Stimulated activated CD4-positive, alpha-beta T cell treated with anti-CD3 and anti-CD28 coated beads, TNF-alpha, amount 100 ng/mL, for 24 hours (primary cell): ENCODE results near the gene CD58.

ENCODE experiments used
- DNase-seq, 3 experiments: peaks; one replicate each; pipeline ENCODE4 v3.0.0-alpha.2; 2020; ENCODE audit warnings: low read depth in 3 of 3

The CD58 gene

DNA sequence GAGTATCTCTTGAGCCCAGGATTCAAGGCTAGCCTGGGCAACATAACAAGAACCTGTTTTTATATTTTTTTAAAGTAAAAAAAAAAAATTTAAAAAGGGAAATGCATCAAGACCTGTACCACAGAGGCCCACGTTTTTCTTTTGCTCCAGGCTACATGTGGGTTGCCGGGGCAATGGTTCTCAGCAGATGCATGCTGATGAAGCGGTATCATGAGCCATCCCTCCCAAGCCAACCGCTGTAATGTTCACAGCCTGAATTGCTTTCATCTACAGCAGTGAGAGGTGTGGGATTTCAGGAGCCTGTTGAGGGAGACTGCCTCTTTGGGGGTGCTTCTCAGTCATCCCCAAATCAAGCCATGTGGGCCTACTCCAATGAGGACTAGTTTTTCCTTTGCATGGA is 60.5 kb downstream of the CD58 start:
- no peak for DNase-seq

DNA sequence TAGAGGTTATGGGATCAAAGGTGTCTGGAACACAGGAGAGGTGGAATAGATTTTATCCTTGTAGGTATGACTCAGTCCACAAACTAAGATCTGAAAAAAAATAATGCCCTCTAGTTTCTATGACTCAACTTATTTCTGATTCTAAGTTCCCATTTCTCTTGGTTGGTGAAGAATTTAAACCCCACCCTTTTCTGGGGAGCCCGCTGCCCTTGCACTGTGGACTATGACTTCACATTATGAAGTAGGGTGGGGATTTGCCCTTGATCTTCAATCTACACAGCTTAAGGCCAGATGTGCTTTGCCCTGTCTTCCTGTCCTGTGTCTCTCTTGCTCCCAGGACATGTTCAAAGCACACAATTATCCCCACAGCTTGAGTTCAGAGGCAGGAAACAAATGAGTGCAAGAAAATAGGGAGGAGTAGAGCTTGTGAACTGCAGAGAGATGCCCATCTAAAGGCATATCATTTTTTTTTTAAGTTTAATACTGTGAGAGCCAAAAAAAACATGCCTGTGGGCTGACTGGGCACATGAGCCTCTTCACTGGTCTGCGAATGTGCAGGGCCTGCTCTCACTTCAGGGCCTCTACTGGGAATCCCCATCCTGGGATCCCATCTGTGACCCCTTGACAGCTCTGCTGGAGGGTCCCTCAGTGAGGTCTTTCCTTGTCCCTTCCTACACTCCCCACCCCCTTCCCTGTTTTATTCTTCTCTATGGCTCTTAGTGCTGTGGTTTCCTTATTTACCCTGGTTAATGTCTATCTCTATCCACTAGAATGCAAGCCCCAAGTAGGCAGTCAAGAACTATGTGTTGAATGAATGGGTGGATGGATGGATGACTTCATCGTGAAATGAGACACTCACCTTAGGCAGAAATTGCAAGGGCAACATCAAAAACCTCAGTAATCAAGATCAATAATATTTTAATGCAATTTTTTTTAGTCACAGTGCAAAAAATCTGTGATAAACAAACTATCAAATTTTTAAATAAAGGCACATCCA is 61.5 kb downstream of the CD58 start:
- DNase-seq: peak in 1 of 3 experiments; percentile 43

DNA sequence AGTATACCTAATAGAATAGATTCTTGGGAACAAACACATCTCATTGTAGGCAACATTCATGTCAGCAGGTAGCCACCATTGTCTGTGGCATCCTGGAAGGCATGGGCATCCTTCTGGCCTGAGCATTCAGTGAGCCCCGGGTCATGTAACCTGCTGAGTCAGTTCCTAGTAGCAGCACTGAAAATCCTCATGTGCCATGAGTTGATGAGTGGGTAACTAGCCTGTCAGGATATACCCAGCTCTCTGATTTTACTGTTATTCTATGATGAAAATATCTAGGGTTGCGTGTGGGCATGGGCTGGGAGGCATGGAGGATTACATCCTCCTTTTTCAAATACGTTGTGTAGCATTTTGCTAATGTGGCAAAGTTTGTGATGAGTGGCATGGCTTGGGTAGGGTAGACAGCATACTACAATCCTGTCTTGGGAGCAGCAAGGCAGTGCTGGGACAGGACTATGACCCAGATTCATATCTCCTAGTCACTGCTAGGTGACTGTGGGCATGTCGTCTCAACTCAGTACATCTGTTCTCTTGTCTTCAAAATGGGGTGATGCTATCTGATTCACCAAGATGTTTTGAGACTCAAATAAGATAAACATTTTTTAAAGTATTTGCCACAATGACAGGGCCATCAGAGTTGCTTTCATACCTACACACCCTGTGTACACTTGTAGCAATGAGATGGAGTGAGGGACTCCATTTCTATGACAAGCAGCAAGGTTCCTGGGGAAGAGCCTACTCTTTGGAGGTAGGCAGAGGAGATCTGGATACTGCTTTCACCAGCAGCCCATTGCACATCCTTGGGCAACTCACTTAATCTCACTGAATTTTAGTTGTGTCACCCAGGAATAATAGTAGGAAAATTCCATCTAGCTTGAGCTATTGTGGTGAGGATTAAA is 62.5 kb downstream of the CD58 start:
- DNase-seq: no peak

DNA sequence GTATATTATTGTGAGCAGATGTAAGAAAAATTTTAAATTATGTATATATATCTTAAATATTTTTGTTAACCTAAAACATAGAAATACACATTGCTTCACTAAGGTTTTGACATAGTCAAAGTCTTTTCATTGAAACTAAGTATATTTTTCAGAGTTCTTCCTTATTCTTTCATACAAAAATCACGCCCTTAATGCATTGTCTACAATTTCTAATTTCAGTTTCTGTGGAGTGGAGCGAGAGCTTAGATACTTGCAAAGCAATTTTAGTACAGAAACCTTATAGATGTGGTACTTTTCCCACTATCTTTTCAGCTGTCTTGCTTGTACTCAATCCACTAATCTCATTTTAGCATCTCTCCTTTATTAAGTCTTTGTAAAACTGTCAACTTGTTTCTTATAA is 63.2 kb downstream of the CD58 start:
- DNase-seq: no peak

DNA sequence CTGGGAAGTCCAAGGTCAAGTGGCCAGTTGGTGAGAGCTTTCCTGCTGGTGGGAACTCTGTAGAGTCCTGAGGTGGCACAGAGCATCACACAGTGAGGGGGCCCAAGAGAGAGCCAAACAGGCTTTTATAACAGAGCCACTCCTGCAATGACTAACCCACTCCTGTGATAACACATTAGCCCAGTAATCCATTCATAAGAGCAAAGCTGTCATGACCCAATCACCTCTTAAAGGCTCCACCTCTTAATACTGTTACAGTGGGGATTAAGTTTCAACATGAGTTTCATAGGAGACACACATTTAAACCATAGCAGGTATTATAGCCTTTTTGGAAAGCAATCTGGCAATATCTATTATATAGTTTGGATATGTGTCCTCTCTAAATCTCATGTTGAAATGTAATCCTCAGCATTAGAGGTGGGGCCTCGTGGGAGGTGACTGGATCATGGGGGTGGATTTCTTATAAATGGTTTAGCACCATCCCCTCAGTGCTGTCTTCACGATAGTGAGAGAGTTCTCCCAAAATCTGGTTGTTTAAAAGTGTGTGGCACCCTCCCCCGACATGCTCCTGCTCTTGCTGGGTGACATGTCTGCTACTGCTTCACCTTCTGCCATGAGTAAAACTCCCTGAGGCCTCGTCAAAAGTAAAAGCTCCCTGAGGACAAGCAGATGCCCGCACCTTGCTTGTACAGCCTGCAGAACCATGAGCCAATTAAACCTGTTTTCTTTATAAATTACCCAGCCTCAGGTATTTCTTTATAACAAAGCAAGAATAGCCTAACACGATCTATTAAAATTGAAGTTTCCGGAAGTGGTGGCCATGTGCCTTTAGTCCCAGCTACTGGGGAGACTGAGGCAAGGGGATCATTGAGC is 64.5 kb downstream of the CD58 start:
- DNase-seq: no peak

DNA sequence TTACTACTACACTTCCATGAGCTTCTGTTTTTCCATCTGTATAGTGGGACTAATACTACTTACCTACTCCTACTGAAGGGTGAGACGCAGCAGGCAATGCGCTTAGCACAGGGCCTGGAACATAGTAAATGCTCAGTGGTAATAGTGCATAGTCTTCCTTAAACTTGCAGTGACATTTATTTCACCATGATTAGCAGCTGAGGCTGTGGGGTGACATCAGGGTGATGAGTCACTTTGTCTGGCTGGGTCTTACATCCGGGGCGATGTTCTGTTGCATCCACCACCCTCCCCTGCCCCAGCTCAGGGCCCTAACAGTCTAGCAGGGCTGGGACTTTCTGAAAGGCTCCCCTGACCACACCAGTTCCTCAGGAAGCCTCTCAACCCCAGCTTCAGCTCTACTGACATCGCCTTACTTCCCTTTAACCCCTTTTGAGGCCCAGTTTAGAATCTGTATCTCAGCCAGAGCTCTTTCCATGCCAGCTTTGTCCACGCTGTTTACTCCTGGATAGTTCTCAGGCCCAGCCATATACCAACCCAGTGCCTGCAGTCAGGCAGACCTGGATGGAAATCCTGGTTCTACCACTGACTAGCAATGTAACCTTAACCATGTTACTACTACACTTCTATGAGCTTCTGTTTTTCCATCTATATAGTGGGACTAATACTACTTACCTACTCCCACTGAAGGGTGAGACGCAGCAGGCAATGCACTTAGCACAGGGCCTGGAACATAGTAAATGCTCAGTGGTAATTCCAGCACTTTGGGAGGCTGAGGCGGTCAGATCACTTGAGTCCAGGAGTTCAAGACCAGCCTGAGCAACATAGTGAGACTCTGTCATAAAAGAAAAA is 66.3 kb downstream of the CD58 start:
- DNase-seq: peak; percentile 51 to 77 (median 61)

DNA sequence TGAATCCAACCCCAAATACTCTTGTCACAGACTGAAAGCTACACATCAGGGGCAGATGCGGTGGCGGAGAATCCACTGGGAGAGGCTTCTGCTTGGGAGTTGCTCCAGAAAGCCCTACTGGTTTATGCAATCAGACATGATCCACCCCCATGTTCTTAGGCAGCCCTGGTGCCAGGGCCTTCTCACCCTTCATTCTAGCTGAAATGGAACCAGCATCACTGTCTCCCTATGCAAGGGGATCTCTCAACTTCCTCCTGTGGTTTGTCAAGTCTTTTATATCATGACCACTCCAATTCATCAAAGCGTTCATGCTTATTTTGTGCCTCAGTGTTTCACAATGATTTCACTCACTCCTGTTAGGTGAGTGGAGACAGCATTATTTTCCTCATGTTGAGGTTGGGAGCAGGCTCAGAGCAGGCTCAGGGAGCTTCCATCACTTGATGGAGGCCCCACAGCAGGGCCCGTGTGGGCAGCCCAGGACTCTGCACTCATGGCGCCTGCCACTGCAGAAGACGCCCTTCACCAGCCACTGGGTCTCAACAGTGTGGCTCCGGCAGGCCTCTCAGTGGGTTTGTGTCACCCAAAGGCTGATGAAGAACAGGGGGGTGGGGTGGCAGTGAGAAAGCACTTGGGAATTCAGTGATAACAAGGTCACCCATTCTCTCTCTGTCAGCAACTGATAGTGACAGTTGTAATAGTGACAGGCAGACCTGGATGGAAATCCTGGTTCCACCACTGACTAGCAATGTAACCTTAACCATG is 67.1 kb downstream of the CD58 start:
- no peak for DNase-seq

DNA sequence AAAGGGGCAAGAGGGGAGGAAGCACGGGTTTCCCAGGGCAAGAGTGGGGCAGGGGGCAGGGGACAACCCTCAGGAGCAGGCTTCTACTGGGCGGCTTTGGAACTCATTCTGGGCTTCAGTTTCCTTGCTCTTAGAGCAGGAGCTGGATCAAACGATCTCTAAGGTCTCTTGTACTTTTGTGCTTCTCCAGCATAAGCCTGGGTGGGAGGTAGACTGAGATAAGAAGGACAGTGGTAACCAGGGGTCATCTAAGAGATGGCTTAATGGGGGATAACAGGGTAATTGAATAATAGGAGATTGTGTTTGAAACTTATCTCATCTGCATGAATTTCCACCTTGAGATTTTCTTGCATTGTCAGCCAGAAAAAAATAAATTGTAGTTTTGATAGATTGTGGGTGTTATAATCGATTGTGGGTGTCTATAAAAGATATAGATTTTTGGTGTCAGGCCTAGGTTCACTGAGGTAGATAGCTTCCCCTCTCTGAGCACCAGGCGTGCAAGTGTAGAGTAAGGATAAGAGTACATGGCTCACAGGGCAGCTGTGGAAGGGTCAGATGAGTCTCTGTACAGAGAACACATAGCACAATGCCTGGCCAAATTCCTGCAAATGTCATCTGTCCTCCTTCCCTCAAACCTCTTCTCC is 68.0 kb downstream of the CD58 start:
- no peak for DNase-seq

DNA sequence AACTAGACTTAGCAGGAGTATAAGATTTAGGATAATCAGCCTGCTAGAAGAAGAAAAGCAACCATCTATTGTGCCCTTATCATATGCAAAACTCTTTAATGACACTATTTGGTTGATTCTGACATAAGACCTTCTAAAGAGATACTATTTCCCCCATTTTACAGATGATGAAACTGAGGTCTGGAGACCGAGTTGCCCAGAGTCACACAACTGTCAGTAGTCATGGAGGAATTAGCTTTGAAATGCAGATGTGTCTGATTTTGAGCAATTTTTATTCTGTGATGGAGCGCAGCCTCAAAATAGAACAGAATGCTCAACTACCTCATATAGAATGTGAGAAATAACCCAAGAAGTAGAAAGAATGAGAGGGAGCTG is 69.0 kb downstream of the CD58 start:
- no peak for DNase-seq

DNA sequence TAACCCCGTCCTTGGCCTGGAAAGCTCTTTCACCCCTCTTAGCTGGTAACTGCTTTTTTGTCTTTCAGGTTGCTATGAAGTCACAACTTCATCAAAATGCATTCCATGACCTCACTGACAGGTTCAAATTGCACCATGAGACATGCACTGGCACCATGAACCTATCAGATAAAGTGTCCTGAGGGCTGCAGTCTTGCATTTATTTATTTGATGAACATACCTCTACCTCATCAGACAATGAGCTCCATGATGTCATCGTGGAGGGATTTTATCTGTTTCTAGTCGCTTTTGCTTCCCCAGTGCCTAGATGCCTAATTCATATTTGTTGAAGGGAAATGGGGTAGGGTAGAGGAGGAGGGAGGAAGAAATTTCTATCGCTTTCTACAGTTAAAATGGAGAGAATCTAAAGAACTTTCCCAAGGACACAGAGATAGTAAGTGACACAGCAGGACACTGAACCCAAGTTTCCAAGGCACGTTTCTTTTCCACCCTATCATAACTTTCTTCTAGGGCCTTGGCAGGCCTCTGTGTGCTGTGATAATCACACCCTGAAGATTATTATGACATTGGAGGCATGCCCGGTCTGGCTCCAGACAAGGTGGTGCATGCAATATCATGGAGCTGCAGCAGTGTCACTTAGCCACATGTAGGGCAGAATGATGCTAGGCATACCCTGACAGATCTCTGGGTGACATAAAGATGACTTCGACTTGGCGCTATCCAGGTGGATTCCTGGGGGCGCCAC is 69.5 kb downstream of the CD58 start:
- no peak for DNase-seq

DNA sequence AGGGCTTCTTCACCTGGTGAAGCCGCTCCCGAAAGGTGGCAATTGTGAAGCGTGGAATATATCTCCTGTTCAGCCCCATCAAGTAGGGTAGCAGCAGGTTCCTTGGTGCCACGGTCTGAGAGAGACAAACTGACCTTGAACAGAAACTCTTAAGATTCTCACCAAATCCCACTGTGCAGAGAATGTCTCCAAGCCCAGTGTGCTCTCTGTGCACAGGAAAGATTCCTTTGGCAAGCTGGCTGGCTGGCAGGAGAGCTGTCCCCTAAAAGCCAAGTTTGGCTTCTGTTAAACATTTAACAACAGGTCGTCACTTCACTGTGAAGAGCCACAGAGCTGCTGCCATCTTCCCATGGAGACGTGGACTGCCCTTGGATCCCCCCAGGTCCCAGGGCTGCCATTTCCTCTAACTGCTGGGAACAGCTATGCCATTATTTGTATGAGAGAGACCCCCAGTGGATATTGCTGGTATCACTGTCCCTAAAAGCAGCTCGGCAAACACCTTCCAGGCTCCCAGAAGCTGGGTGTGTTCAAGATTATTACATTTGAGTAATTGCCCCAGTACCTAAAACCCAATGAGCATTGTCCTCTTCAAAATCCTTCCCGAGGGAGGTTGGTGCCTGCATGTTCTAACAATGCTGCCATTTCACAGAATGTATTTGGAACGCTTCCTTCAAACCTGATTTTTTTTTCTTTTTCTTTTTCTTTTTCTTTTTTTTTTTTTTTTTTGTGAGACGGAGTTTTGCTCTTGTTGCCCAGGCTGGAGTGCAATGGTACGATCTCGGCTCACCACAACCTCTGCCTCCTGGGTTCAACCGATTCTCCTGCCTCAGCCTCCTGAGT is 71.8 kb downstream of the CD58 start:
- DNase-seq: peak in 1 of 3 experiments; percentile 7

DNA sequence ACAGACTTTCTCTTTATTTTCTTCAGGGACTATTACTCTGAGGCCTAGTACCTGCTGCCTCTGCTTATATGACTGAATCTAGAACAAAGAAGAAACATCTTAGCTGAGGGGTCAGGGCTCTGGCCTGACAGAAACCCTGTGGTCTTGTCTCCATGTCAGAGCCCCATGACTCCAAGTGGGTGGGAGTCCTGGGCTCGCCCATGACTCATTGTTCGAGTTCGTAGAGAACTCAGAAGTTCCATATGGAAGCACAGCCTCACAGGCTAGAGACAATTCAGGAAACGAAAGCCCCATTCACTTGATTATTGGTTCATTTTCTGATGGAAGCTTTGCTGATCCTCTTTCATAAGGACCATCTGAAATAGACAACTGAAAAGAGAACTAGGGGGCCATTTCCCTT is 73.2 kb downstream of the CD58 start:
- DNase-seq: no peak

DNA sequence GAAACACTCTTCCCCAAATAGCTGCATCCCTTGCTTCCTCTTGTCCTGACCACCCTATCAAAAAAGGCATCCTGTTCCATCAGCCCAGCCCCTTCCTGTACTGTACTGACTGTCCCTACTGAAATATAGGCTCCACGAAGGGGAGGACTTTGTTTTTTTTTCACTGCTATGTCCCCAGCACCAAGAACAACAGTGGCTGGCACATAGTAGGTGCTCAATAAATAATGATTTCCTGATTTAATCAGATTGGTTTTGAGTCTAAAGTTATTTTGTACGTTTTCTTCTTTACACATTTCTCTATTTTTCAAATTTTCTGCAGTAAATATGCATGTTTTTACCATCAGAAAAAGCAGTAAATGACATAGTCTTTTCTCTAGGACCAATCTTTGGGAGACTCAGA is 73.9 kb downstream of the CD58 start:
- DNase-seq: no peak

DNA sequence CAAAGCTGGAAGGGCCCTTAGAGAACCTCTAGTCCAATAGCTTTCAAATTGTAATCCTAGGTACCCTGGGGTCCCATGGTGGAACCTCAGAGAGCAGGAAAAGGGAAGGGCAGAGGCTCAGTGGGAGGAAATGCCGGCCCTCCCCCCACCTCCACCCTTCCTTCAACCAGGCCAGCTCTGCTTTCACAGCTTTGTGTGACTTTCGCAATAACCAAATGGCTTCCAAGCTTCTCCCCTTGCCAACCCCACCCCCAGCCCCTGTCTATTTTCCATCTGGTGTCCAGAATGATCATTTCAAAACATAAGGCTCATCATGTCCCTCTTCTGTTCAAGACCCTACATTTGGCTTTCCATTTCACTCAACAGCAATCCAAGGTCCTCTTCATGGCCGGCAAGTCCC is 74.4 kb downstream of the CD58 start:
- DNase-seq: no peak

DNA sequence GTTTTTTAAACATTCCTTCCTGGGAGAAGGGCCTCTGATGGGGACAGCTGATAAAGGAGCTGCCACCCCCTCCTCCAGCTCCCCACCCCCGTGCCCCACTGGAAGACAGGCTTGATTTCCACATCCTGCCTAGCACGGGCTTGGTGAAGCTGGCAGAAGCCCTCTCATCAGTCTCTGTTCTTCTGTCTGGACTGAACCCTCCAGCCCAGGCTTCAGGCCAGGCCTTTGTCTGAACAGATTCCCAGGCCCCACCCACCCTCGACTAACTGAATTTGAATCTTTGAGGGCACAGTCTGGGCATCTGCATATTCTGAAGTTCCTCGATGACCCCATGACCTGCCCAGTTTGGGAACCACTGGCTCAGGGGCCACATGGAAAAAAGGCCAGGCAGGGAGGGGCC is 75.3 kb downstream of the CD58 start:
- DNase-seq: no peak

DNA sequence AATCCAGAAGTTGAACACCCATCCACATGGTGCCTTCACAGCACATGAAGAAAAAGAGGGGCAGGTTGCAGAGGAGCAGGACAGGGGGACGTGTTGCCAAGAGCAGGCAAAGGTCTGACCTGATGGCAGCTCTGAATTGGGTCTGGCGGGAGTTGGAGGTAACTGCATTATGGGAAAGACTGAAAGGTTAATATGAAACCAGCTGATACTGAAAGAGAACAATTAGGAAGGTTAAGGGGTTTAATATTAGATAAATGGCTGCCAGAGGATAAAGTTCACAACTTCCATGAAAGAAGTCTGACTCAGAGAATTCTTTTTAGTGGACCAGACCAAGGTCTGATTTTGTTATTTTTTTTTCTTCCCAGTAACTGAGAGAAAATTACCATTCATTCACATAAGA is 76.1 kb downstream of the CD58 start:
- no peak for DNase-seq

DNA sequence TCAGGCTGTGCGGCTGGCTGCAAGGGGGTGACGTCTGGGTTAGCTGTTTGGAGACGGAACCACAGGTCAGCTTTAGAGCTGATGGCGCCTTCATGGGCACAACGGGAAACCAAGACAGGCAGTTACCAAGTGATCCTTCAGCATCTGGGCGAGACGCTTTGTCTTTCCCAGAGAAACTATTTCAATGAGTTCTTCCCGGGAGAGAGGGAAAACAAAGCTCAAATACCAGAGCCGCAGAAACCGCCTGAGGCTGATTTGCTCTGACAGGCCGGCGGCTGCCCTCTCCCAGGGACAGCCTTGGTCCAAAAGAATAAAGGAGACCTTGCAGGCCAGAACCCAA is 76.5 kb downstream of the CD58 start:
- no peak for DNase-seq
